Smooth muscle cell (in vitro differentiated cells): ENCODE data around the gene TRPM8. TPM values are rescaled to one million over a fixed set of nuclear protein-coding genes. Genes with fewer than 3 reads are reported as not detected.

ENCODE experiments used
- DNase-seq: peaks from one replicate; lab custom pipeline; 2025; ENCODE audit not compliant: unreplicated experiment; lab: John Stamatoyannopoulos, UW
- H2AFZ ChIP-seq: fragments of 200-600 bp; sonication (generic); 2 replicates; pipeline ENCODE4 v1.6.0; 2016; ENCODE audit warnings: antibody characterized with exemption, low read depth, mild to moderate bottlenecking
- H3F3A ChIP-seq: fragments of 200-600 bp; sonication (generic); 2 replicates; pipeline ENCODE4 v1.6.0; 2017; ENCODE audit warnings: antibody characterized with exemption, low read depth
- H3K27ac ChIP-seq: fragments of 200-600 bp; sonication (generic); 2 replicates; pipeline ENCODE4 v1.5.1; 2016; ENCODE audit warnings: low read depth, mild to moderate bottlenecking
- H3K27me3 ChIP-seq: fragments of 200-600 bp; sonication (generic); 2 replicates; pipeline ENCODE4 v1.6.1; 2016; ENCODE audit warnings: low read depth, mild to moderate bottlenecking
- H3K36me3 ChIP-seq: fragments of 200-600 bp; sonication (generic); 2 replicates; pipeline ENCODE4 v1.5.1; 2016; ENCODE audit warnings: low read depth
- H3K4me1 ChIP-seq: fragments of 200-600 bp; sonication (generic); 2 replicates; pipeline ENCODE4 v1.5.1; 2016; ENCODE audit warnings: low read depth
- H3K4me2 ChIP-seq: fragments of 200-600 bp; sonication (generic); 2 replicates; pipeline ENCODE4 v1.6.0; 2016; ENCODE audit warnings: mild to moderate bottlenecking
- H3K4me3 ChIP-seq: fragments of 200-600 bp; sonication (generic); 2 replicates; pipeline ENCODE4 v1.5.1; 2016; ENCODE audit warnings: mild to moderate bottlenecking
- H3K79me2 ChIP-seq: fragments of 200-600 bp; sonication (generic); 2 replicates; pipeline ENCODE4 v1.6.0; 2016; ENCODE audit warnings: low read depth, mild to moderate bottlenecking
- H3K9ac ChIP-seq: fragments of 200-600 bp; sonication (generic); 2 replicates; pipeline ENCODE4 v1.6.0; 2016; ENCODE audit warnings: low read depth
- H3K9me3 ChIP-seq: fragments of 200-600 bp; sonication (generic); replicated peaks from 2 replicates; pipeline ENCODE4 v1.5.1; 2016; ENCODE audit warnings: low read depth
- H4K20me1 ChIP-seq: fragments of 200-600 bp; sonication (generic); 2 replicates; pipeline ENCODE4 v1.6.0; 2016; ENCODE audit warnings: low read depth
- WGBS: methylation state at CpG from one replicate; pipeline ENCODE4 v1.1.7; 2016; ENCODE audit warnings: low lambda C conversion rate; 5-methylcytosine and 5-hydroxymethylcytosine counted together
- polyA plus RNA-seq: library from polyadenylated mRNA; unstranded; fragments of >200 nt; fragmentation: Nextera tagmentation; extraction: Ambion mirVana; gene quantifications from 2 replicates; pipeline ENCODE4 v1.2.1, GENCODE V29; 2016
- total RNA-seq: library from RNA; depleted of rRNA; stranded (reverse); fragments of >200 nt; gene quantifications from 2 replicates; pipeline ENCODE4 v1.2.3, GENCODE V29; 2014
- TF ChIP-seq, protein P1 (sequence below): fragments of 200-600 bp; sonication (generic); IDR thresholded peaks from 2 replicates; pipeline ENCODE4 v1.5.1; 2017; ENCODE audit warnings: borderline replicate concordance, mild to moderate bottlenecking, antibody characterized with exemption; ENCODE audit not compliant: insufficient read depth, poor library complexity, severe bottlenecking

TRPM8 gene
- total and polyA plus RNA-seq, 2 experiments from 2014 or later = not detected

DNA sequence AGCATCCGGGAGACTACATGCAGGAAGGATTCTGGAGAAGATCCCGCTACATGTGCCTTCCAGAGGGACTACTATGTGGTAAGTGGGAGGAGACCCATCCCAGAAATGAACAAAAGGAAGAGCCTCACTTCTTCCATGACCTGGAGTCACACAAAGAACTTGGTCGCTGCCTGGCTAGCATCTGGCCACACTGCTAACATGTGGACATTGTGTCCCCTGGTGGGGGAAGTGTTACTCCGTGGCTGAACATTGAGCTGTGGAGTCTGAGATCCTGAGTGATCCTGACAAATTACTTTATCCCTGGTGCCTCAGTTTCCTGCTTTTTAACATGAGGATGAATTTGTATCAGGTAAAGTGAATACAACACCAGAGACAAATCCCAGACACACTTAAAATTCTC lies 141.7 kb downstream of the TRPM8 start:
- Histone ChIP-seq H3K36me3 (no peaks in the 10 kb centered on the region), H4K20me1 (no peaks in the 10 kb centered on the region), H3K4me1 (no peaks in the 10 kb centered on the region), H3F3A (no peaks in the 10 kb centered on the region), H3K4me2 (no peak overlapping the region), H3K27me3 (peaks cover 3% of the 10 kb centered on the region), H3K9me3 (no peaks in the 10 kb centered on the region), H3K9ac (no peak overlapping the region), H3K79me2 (no peaks in the 10 kb centered on the region), H3K4me3 (no peak overlapping the region), H2AFZ (no peak overlapping the region), H3K27ac (no peak overlapping the region)
- TF ChIP-seq, protein P1, sequence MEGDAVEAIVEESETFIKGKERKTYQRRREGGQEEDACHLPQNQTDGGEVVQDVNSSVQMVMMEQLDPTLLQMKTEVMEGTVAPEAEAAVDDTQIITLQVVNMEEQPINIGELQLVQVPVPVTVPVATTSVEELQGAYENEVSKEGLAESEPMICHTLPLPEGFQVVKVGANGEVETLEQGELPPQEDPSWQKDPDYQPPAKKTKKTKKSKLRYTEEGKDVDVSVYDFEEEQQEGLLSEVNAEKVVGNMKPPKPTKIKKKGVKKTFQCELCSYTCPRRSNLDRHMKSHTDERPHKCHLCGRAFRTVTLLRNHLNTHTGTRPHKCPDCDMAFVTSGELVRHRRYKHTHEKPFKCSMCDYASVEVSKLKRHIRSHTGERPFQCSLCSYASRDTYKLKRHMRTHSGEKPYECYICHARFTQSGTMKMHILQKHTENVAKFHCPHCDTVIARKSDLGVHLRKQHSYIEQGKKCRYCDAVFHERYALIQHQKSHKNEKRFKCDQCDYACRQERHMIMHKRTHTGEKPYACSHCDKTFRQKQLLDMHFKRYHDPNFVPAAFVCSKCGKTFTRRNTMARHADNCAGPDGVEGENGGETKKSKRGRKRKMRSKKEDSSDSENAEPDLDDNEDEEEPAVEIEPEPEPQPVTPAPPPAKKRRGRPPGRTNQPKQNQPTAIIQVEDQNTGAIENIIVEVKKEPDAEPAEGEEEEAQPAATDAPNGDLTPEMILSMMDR = no peak
- 92% methylated on average over 4 of the region's 4 CpGs for WGBS
- DNase-seq = no peak

DNA sequence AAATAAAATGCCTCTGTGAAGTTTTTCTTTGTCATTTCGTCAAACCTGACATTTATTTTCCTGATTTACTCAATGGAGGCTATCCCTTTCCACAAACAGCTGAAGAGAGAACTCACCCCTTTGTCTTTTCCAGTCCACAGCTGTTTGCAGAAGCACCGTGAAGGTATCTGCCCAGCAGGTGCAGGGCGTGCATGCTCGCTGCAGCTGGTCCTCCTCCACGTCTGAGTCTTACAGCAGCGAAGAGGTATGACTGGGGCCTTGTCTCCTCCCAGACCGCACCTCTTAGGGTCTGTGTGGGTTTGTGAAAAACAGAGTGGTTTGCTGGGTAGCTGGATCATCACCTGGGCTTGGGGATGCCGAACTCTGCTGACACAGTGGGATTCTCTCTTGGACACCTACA lies 143.1 kb downstream of the TRPM8 start:
- TF ChIP-seq, protein P1 = no peak

DNA sequence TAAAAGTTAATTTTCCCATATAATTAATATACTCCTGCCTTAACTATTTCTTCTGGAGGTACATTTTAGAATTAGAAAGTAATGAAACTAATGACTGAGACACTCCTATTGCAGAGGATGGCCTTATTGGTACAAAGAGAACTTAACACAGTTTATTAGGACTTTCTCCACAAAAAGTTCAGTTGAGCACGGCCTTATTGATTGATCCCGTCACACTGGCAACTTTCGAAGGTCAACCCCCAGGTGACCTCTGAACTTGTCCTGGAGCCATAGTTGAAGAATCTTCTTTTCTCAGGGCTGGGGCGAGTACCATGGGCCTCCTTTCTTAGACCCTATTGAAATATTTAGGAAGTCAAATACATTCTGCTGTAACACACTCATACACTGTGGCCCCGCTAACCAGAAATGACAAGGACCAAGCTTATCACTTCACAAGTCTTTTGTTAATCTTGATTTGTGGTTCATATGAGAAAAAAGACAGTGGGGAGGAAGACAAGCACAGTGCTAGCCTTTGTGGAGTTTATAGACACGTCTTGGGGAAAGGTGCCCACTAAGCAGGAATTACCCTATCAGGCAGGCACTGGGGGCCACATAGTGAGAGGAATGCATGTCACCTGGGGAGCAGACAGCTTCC lies 144.6 kb downstream of the TRPM8 start:
- Histone ChIP-seq H3K9ac (no peak overlapping the region), H3K4me2 (no peak overlapping the region), H4K20me1 (no peaks in the 10 kb centered on the region), H2AFZ (no peak overlapping the region), H3K27ac (no peak overlapping the region), H3K4me1 (no peaks in the 10 kb centered on the region), H3F3A (no peaks in the 10 kb centered on the region), H3K79me2 (no peaks in the 10 kb centered on the region), H3K36me3 (no peaks in the 10 kb centered on the region), H3K4me3 (no peak overlapping the region), H3K9me3 (no peaks in the 10 kb centered on the region), H3K27me3 (no peaks in the 10 kb centered on the region)
- TF ChIP-seq, protein P1 = no peak
- no peak for DNase-seq
- WGBS = 89% methylated on average over 6 of the region's 6 CpGs

More for the DNA sequence above, 143.1 kb downstream of the TRPM8 start:
- no peak overlapping the region for H3K27ac ChIP-seq
- H3K4me3 ChIP-seq = no peak overlapping the region
- no peaks in the 10 kb centered on the region for H3K36me3 ChIP-seq
- H3K9me3 ChIP-seq = no peaks in the 10 kb centered on the region
- H3K4me1 ChIP-seq = no peaks in the 10 kb centered on the region
- H3K4me2 ChIP-seq = no peak overlapping the region
- 89% methylated on average over 8 of the region's 8 CpGs for WGBS
- no peak overlapping the region for H2AFZ ChIP-seq
- H3K79me2 ChIP-seq = no peaks in the 10 kb centered on the region
- peaks cover 3% of the 10 kb centered on the region for H3K27me3 ChIP-seq
- no peaks in the 10 kb centered on the region for H4K20me1 ChIP-seq
- no peak for DNase-seq
- H3F3A ChIP-seq = no peaks in the 10 kb centered on the region
- no peak overlapping the region for H3K9ac ChIP-seq

DNA sequence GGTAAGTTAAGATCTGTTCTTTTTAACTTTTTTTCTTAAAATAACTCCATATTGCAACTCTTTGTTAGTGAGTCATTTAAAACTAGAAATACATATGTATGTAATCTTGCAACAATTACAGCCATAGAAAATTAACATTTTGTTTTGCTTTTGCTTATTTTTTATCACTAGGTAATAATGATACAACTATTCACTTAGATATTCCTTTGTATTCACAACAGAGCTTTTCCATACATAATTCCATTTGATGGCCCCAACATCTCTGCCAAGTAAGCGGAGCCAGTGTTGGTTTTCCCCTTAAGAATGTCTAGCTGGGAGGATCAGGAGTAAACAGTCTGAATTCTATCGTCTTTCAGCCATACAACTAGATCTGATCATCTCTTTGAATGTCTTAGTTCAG lies 149.4 kb downstream of the TRPM8 start:
- no peak for DNase-seq
- H3K27me3 ChIP-seq = no peaks in the 10 kb centered on the region
- no peaks in the 10 kb centered on the region for H3K79me2 ChIP-seq
- no peaks in the 10 kb centered on the region for H4K20me1 ChIP-seq
- no peak overlapping the region for H3K9ac ChIP-seq
- no peaks in the 10 kb centered on the region for H3K9me3 ChIP-seq
- no peak overlapping the region for H3K4me3 ChIP-seq
- H3K4me1 ChIP-seq = no peaks in the 10 kb centered on the region
- no peak overlapping the region for H3K27ac ChIP-seq
- no peak overlapping the region for H3K4me2 ChIP-seq
- H3F3A ChIP-seq = no peaks in the 10 kb centered on the region
- no peaks in the 10 kb centered on the region for H3K36me3 ChIP-seq
- TF ChIP-seq, protein P1 = no peak
- WGBS = 90% methylated on average over 2 of the region's 2 CpGs
- no peak overlapping the region for H2AFZ ChIP-seq
